HG03460 (cell line): Measurements from ENCODE around the gene DCAF5.
"Not testable (repeated sequence)": the region's sequence is repeated elsewhere in the genome, so short reads cannot be mapped to it uniquely, and the experiment has no call there.

Source experiments
- ATAC-seq: cut with Tn5 transposase; IDR thresholded peaks from one replicate; pipeline ENCODE4 v1.9.1; 2021; ENCODE audit not compliant: unreplicated experiment

DCAF5 gene

DNA sequence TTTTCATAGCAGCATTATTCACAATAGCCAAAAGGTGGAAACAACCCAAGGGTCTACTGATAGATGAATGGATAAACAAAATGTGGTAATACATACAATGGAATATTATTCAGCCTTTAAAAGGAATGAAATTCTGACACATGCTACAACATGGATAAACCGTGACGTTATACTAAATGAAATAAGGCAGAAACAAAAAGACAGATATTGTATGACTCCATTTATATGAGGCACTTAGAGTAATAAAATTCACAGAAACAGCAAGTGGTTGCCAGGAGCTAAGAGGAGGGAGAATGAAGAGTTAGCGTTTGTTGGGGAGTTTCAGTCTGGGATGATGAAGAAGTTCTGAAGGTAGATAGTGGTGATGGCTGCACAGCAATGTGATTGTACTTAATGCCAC is 76.6 kb downstream of the DCAF5 start:
- ATAC-seq = no peak

DNA sequence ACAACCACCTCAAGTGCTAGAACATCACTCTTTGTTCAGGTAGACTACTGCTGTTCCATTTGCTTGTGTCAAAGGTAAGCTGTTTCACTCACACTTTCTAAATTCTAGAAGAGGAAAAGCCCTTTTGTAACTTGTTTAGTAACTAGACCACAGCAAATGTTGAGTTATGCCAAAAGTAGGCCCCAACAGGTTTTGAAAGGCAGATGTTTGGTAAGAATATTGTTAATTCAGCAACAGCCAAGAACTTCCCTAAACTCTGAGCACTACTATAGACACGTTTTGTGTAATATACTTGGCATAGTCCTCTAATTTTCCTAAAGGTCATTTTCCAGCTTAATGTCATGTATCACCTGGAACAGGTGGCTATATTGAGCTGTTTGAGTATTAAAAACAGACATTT is 79.0 kb downstream of the DCAF5 start:
- ATAC-seq = no peak

DNA sequence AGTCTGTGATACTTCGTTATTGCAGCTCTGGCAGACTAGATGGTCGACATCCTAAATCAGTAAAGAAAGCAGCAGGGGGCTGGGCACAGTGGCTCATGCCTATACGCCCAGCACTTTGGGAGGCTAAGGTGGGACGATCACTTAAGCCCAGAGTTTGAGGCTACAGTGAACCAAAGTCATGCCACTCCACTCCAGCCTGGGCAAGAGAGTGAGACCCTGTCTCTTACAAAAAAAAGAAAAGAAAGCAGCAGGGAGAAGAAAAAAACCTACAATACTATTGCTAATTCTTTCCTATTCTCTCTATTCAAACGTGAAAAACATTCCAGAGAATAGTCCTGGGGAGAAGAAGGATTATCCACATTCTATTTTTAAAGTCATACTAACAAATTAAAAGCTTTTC is 79.5 kb downstream of the DCAF5 start:
- ATAC-seq = no peak

DNA sequence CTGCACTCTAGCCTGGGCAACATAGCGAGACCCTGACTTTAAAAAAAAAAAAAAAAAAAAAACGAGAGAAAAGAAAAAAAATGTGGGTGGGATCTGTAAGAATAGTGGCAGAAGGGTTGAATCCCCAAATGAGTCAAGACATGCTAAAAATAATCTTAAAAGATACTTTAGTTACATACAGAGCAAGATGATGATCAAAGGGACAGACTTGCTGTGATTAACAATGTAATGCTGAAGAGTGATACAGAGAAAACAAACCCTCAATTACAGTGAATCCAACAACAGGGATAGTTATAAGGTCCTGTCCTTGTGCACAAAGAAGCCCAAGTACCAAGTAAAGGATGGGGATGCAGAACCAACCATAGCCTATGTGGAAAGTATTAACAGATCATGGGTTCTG is 80.3 kb downstream of the DCAF5 start:
- ATAC-seq = no peak

DNA sequence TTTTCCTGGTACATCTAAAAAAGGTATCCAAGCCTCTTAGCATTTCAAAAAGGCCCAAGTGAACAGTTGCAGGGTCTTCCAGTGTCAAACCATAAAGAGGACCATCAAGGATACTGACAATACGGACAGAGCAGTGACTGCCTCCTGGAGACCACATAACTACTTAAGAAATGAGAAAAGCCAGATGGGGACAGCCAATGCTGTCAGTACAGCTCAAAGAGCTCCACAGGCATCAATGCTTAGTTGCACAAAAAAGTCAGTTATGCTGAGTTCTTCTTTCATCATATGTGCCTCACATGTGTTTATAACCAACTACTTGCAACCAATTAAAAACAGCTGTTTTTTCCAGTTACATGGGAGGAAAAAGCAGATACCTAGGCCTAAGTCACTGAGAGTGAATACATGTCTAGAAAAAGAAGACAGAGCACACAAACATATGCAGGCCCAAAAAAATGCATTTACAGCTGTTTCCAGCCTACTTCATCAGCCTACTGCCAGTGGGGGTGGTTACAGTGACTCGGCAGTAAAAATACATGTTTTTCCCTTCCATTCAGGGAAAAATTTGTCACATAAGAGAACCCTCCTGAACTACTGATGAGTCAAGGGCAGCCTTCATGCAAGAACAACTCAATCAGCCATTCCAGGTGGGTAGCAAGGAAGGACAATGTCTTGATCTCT is 84.0 kb downstream of the DCAF5 start:
- ATAC-seq = no peak

DNA sequence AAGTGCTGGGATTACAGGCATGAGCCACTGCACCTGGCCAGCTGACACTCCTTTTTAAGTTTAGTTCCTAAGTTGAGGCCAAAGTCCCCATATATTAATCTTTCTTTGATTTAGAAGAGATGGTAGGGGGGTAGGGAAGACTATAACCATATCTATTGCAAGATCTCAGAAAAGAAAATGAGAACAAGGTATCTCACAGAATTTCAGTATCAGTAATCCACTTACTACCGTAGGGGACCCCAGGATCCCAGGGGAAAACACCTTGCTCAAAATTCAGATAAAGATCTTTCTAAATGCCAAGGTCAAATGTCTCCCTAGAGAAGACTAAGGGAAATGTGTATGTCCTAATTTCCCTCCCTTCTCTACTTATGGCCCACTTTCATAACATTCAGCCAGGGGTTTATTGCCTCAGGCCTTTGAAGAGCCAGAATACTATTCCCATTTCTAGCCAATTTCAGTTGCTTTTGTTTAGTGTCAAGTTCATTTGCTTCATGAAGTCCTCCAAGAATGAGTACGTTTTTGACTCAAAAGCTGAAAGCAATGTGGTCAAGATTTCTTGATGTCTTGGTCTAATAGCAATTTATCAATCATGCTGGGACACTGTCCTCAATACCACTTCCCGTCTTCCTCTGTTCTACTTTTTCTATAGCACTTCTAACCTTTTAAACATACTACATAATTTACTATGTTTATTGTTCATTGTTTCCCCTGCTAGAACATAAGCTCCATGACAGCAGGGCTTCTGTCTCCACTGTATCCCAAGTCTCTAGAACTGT is 86.3 kb downstream of the DCAF5 start:
- ATAC-seq = no peak

DNA sequence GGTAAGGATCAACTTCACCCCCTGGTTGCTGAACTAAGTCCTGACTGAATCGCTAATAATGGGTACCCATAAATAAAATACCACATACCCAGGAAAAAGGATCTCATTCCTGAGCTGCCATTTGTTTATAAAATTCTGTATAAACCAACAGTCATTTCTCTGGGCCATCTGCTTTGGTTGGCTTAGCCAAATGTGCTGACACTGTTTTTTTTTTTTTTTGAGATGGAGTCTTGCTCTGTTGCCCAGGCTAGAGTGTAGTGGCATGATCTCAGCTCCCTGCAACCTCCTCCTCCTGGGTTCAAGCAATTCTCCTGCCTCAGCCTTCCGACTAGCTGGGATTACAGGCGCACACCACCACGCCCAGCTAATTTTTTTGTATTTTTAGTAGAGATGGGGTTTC is 87.0 kb downstream of the DCAF5 start:
- not testable (repeated sequence) for ATAC-seq

DNA sequence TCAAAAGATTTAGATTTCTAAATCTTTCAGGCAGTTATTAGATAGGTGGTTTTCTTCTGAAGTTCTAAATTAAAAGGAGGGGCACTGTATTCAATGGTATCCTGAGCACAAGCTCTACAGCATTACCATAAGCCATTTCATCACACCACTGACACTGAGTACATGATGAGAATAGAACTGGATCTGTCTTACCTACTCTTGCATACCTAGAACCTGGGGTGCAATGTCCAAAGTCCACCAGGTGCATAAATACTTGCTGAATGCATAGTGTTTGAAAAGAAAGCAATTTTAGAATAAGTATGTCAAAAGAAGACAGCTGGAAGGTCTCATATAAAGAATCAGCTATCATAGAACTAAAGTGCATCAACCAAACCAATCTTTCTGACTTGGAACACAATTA is 88.3 kb downstream of the DCAF5 start:
- ATAC-seq = no peak

DNA sequence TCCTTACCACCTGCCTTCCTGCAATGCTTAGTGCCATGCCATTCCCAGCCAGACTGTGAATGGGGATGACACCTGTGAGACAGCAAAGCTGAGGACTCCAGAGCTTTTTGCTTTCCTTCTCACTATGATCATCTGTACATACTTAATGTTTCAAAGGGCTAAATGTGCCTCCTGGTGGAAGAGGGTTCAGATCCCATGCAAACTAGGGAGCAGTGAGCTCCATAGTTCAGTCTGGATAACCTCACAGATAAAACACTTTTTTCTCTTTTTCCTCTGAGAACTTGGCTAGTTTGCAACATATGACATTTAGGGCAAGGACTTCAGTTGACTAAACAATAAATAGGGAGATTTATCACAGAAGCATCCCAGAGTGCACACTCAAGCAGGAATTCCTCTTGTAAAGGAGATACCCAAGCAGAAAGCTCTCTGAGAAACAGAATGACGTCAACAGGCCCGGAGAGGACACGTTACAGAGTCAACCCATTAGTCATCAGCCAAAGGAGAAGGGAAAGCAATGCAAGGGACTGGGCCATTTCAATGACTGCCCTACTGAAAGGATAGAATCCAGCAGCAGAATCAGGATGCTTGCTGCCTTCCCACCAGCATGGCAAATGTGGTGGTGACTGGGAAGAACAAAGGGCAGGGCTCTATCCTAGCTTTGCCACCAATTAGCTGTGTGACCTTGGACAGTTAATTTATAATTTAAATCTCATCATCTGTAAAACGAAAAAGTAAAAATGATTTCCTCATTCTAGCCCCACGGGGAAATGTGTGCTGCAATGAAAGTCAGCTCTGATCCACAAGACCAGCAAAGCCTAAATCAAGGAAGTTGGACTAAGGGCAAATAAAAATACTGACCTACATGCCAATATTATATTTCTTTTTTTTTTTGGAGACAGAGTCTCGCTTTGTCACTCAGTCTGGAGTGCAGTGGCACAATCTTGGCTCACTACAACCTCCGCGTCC is 93.0 kb downstream of the DCAF5 start:
- no peak for ATAC-seq

DNA sequence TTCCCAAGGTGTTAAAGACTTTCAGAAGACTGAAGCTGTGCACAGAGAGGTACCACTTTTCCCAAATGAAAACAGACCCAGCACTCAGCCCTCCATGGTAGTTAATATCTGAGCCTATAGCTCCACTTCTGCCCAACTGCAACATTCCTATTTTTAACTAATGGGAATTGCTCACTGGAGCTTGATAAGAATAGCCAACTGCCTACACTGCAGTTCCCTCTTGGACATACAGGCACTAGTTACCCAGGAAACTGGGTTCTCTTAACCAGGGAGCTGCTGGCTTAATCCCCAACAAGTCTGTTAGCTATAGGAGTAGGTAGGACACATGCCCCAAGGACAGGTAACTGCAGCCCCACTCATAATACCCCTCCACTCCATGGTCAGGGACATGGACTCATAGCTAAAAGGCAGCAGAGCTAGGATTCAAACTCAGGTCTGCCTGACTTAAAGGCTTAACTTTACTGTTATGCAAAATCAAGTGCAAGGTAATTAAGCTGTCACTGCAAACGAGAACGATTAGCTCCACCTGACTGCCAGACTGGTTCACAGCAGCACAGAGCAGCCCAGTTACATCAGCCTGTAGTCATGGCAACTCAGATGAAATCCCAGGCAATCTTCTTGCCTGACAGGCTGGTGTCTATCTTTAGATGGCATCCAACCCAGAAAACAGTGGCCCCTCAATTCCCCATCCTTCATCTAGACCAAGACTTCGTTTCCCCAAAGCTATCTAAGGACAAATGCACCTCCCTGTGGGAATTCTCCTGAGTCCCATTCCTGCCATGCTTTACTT is 96.7 kb downstream of the DCAF5 start:
- no peak for ATAC-seq

DNA sequence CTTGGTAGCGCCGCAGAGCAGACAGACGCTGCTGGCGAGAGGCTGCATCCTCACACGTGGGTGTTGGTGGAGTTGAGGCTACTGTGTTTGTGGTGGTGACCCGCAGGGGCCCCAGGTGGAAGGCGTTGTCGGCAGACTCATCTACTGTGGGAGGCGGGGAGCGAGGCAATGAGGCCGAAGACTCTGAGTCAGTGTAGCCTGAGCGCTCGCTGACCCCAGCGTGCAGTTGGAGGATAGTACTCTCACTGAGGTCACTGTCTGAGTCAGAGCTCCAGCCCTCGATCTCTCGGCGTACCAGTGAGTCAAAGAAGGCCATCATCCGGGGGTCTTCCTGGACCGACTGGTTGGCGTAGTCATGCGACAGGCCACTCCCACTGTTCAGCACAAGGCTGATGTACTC is 97.8 kb downstream of the DCAF5 start:
- no peak for ATAC-seq

DNA sequence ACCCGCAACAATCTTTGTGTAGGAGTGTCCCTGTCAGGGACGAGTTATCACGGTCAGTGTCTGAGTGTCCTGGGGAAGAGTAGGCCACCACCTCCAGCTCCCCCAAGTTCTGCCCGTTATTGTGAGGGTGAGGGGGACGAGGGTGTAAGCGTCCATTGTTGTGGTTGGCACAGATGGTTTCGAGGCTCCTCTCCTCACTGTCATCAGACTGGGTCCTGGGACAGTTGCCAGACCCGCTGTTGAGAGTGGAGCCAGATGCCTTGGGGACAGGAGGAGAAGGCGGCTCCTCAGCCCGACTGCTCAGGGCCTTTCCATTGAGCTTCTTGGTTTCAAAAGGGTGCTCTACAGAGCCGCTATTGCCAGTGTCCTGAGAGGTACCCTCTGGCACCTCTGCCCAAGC is 98.9 kb downstream of the DCAF5 start:
- no peak for ATAC-seq

DNA sequence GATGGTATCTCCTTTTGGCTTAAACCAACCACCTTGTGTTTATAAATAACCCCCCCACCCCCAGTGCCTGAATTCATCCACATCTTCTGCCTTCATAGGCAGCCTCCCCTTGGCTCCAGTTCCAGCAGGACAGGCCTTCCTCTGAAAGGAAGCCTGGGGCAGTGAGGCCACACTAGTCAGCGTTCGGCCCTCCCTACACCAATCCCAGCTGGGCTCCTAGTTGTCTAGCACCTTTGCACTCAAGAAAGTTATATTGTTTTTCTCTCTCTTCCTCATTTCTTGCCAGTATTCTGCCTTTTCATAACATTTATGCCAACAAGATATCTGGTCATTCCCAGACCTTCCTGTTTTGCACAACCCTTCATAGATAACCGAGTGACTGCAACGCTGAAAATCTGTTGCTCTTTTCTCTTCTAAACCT is 100.7 kb downstream of the DCAF5 start:
- no peak for ATAC-seq

DNA sequence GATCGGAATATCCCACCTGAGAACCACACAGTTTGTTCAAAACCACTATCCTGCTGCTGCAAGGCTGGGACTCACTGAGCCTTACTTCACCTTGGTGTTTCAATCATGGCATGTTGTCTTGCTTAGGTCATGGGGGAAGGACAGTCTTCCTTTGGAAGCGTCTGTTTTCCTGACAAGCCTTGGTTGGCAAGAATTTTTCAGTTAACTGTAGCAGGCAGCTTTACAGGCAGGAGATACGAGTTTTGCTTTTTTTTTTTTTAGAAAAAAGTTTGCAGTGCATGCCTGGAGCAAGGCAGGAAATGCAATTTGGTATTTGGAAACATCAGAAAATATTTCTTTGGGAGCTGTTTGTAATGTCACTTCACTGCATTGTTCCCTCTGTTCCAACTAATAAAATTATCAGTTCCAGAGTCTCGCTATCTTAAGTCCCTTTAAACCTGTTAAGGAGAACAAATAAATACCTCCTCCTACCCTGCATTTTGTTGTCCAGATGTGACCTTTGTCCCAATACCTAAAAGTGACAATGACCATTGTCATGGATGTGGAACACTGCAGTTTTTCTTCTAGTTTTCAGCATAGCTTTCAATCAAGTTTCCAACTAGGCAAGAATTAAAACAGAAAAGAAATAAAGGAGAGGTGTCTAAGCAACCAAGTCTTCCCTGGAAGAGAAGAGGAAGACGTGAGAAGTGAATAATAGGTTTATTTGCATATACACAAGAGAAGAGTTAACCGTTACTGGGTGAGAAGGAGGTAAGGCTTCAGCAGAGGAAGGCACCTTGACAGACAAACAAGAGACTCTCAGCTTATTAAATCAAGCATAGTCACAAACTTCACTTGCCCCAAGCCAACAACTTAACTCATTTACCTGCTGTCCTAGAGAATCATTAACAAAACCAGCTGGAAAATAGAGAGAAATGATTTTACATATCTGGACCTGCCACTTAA is 102.4 kb downstream of the DCAF5 start:
- no peak for ATAC-seq

DNA sequence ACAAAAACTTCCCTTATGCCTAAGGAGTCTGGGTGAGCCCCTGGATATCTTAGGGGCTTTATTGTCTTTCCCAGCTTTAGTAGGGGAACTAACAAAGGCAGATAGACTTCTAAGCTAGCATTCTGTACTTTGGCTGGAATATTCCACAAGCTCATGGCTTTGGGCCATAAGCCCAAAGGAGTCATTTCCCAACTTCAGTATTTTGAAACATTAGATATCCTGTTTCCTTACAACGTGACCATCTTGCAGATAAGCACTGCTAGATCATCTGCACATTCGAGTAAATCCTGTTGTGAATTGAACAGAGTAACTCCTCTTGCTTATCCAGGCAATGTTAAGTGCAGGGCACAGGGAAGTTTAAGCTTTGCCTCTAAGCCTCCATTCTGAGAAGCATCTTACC is 103.2 kb downstream of the DCAF5 start:
- no peak for ATAC-seq

DNA sequence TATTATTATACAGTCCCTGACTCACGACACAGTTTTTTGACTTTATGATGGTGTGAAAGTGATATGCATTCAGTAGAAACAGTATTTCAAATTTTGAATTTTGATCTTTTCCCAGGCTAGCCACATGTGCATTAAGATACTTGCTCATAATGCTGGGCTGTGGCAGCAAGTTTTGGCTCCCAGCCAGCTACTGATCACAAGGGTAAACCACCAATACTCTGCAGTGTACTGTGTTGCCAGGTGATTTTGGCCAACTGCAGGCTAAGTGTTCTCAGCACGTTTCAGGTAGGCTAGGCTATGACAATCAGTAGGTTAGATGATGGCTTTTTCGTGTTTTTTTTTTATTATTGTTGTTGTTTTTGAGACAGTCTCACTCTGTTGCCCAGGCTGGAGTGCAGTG is 104.5 kb downstream of the DCAF5 start:
- no peak for ATAC-seq

DNA sequence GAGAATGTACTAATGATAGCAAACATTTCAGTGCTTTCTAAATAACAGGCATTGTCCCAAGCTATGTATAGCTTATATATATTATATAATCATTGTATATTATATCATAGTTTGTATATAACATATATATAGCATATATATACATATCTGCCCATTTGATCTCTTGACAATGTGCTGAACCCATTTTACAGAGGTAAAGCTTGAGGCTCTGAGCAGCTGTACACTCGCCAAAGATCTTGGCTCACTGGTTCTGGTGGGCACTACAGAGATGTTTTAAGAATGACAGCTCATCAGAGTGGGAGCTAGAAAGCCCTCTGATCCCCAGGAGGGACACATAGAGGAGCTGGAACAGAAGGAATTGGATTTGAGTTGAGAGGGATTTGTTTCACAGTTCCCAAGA is 105.7 kb downstream of the DCAF5 start:
- no peak for ATAC-seq

DNA sequence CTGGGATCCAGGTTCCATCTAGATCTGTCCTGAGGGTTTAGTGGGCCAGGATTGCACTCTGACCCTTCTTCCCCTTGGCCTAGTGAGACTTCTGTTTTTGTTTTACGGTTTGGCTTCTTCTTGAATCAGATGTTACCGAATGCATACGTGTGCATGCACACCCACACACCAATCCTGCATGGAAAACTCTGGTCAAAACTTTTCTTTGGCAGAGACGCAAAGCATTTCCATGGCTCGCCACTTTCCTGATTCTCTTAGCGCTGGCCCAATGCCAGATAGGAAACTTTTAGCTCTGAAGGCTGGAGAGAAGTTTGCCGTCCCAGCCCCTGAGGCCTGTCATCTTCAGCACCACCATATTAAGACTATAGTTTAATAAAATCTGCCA is 106.5 kb downstream of the DCAF5 start:
- ATAC-seq = no peak

DNA sequence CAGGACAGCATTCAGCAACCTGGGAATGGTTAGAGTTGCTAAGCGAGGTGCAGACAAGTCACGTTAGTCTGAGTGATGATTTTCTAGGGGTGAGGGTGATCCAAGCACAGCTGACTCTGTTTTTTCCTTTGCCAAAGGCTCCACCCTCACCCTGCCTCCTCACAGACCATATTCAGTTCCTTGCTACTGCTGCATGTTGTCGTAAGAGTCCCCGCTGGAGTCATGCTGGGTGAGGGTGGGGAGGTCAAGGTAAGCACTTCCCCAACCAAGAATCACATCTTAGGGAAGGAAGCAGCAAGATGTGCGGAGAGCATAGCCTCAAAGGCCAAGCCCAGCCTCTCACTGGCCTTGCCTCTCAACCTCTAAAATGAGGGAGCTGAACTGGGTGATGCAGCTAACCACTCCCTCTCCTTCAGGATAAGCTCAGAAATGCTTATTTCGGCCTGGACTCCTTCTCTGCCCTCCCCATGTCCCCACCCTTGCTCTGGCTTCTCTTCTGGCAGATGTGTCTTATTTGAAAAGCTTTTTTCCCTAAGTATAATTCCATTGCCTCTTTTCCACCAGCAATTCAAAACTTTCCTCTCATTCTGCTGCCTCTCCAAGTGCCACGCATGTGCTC is 107.0 kb downstream of the DCAF5 start:
- no peak for ATAC-seq
